Adipose tissue (tissue), 3 donors: ENCODE data around the gene TFEB. TPM values are rescaled to one million over a fixed set of nuclear protein-coding genes. Genes with fewer than 3 reads are reported as not detected.
"Not testable (repeated sequence)": the region's sequence is repeated elsewhere in the genome, so short reads cannot be mapped to it uniquely, and the experiment has no call there.

Experiments used
- H3K27ac ChIP-seq: one replicate; pipeline ENCODE4 v1.5.1; 2013; ENCODE audit warnings: low read depth, low read length
- WGBS, 3 donors: extraction: QIAGEN DNeasy Blood & Tissue Kit; methylation state at CpG; one replicate each; pipeline ENCODE4 v1.1.7; 2013; 5-methylcytosine and 5-hydroxymethylcytosine counted together
- polyA plus RNA-seq, 3 donors: library from polyadenylated mRNA; stranded (reverse); fragments of 200-250 nt; gene quantifications; one replicate each; pipeline ENCODE4 v1.2.3, GENCODE V29; 2013
- donor health status: healthy with polysubstance abuse.
- donor health status: Bipolar disorder and iron deficiency.
- donor health status: healthy.

TFEB gene
- polyA plus RNA-seq, 3 donors = 10.1 to 18.1 (median 13.9) TPM

GRCh38 chr6:41768545-41769308, 33.3 kb upstream of the TFEB start:
- WGBS, 3 donors = 58 to 73% (median 60%) methylated on average over 10 of the region's 10 CpGs
- no peak overlapping the region for H3K27ac ChIP-seq

DNA sequence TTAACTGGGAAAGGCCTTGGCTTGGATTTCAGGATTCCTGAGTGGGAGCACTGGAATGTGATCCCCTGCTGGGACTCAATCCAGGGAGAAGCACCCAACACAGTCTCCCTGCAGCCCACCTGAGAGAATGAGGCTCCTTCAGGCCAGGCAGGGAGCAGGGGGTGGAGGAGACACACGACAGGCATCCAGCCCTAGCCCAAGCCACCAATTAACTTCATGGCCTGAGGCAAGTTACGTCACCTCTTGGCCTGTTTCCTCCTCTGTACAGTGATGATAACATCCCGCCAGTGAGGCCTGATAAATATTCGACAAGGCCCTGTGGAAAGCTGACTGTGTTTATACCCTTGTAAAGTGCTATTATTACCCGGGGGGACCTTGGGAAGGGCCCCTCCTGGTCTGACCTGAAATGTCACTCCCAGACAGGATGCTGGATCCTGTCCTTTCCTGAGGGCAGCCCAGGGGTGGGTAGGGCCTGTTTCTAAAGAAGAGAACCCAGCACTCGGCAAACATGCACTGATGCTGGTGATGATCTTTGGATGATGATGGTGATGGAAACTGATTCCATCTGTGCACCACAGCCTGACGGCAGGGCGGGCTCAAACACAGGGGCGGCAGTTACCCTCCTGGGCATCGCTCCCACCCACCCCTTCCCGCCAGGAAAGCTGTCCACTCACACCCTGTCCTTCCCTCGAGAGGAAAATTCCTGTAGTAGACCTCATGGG, 31.9 kb upstream of the TFEB start:
- no peak overlapping the region for H3K27ac ChIP-seq
- WGBS, 3 donors = 32 to 48% (median 34%) methylated on average over 12 of the region's 12 CpGs

DNA sequence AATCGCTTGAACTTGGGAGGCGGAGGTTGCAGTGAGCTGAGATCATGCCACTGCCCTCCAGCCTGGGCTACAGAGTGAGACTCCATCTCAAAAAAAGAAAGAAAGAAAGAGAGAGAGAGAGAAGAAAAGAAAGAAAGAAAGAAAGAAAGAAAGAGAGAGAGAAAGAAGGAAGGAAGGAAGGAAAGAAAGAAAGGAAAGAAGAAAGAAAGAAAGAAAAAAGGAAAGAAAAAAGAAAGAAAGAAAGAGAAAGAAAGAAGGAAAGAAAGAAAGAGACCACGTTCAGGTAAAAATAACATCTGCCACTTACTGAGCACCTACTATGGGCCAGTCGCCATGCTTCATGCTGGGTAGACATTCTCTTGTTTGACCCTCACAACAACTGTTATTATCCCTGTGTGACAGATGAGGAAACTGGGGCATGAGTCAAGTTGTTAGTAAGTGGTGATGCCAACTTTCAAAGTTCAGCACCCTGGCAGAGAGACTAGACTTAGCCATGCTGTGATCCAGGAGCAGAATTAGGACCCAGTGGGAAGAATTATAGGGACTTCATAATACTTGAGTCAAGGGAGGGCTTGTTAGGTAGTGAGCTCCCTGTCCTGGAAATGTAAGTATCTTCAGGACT, 30.7 kb upstream of the TFEB start:
- WGBS, 3 donors = 88 to 90% (median 90%) methylated on average over 4 of the region's 4 CpGs
- not testable (repeated sequence) for H3K27ac ChIP-seq

- no peak overlapping the region for H3K27ac ChIP-seq
- WGBS, 3 donors = 24 to 47% (median 26%) methylated on average over 2 of the region's 2 CpGs
Measured at GRCh38 chr6:41763470-41763869, 28.1 kb upstream of the TFEB start.

- no peak overlapping the region for H3K27ac ChIP-seq
- WGBS, 3 donors = 51 to 92% (median 91%) methylated on average over 2 of the region's 2 CpGs
Measured at GRCh38 chr6:41759905-41760579, 24.6 kb upstream of the TFEB start.

DNA sequence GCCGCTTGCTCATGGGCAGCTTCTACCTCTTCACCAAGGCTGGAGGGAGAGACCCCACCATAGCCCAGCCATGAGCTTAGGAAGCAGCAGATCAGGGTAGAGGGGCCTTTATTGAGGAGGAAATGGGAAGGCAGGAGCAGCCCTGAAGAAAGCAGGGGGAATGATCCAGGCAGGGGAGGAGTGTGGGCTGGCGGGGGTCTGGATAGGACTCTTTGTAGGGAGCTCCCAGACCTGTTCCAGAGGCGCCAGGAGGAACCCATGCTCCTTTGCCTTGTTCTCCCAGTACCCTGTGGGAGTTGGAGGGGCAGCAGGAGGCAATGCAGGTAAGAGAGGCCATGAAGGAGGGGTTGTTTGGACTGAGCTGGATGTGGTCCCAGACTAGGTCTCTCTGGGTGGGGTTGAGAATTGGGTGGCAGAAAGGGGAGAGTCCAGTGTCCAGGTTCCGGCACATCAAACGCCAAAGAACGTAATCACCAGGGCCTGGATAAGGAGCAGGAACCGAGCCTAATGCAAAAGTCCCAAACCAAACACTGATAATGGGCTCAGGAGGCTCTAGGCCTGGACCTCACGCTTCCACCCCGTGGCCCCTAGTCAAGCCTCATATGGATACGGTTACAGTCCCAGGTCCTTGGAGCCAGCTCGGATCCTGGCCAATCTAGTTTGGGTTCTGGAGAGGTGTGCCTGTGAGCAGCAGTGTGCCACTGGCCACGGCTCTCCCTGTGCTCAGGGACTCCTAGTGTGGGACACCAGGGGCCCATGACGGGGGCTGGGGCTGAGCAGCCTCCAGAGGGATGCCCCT, 23.9 kb upstream of the TFEB start:
- H3K27ac ChIP-seq = no peak overlapping the region
- 82 to 93% (median 89%) methylated on average over 13 of the region's 13 CpGs for WGBS, 3 donors

DNA sequence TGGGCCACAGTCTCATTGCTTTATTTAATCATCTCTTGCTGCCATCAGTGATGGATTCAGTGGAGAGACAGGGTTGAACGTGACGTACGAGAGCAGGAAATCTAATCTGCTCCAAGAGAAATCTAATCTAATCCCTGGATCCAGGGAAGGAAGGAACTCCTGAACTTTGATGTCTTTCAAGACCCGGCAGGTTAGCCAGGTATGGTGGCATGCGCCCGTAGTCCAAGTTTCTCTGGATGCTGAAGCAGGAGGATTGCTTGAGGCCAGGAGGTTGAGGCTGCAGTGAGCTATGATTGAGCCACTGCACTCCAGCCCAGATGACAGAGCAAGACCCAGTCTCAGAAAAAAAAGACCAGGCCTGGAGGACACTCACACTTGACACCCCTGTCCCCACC, 23.2 kb upstream of the TFEB start:
- no peak overlapping the region for H3K27ac ChIP-seq
- 78 to 89% (median 83%) methylated on average over 6 of the region's 6 CpGs for WGBS, 3 donors

GRCh38 chr6:41757931-41758640, 22.7 kb upstream of the TFEB start:
- H3K27ac ChIP-seq = no peak overlapping the region
- 73 to 81% (median 78%) methylated on average over 8 of the region's 8 CpGs for WGBS, 3 donors

GRCh38 chr6:41757271-41757670, 21.9 kb upstream of the TFEB start:
- no peak overlapping the region for H3K27ac ChIP-seq
- 87 to 92% (median 90%) methylated on average over 6 of the region's 6 CpGs for WGBS, 3 donors

DNA sequence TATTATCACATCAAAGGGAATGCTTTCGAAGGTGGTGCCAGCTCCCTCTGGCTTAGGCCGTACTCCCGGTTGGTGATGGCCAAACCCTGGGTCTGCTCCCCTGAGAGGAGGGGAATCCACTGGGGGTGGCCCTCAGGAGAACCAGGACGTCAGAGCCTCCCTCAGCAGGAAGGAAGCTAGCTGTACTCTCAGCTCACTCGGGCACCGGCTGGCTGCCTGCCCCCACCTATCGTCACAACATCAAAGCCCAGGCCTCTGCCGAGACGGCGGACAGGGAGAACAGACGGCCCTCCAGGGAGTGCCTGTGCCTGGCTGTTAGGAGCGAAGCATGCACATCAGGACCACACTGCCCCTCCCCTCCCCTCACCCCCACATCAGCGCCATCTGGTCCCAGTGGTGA, 20.9 kb upstream of the TFEB start:
- 45 to 76% (median 49%) methylated on average over 13 of the region's 13 CpGs for WGBS, 3 donors
- H3K27ac ChIP-seq = no peak overlapping the region

DNA sequence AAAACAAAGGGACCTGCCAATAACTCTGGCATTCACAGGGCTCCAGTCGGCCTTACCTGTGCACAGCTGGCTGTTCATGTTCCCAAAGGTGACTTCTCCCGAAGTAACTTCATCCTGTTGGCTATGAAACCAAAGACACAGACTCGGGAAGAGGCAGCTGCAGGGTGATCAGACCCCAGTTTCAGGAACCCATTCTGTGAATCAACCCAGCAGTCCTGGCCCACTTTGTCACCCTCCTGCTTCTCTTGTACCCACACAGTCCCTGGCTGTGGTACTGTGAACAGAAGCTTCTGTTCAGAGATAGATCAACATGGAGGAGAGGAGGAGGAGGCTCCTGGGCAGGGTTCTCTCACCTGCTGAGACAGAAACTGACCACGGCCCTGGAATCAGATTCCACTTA, 20.5 kb upstream of the TFEB start:
- no peak overlapping the region for H3K27ac ChIP-seq
- WGBS, 3 donors = 59 to 80% (median 75%) methylated on average over 4 of the region's 4 CpGs

DNA sequence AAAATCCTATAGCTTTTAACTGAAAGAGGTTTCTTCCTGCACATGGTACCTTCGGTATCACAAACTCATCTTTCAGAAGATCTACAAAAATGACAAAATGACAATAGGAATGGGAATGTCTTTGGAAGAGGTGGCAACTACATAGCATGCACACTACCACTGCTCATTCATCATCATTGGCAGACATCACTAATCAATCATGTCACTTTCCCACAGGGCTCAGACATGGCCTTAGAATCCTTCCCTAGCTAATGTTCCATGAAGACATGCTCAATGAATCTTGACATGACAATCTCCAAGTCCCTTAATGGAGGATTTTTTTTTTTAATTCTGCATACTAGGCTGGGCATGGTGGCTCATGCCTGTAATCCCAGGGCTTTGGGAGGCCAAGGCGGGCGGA, 15.0 kb upstream of the TFEB start:
- 95 to 96% (median 96%) methylated on average over 3 of the region's 3 CpGs for WGBS, 3 donors

DNA sequence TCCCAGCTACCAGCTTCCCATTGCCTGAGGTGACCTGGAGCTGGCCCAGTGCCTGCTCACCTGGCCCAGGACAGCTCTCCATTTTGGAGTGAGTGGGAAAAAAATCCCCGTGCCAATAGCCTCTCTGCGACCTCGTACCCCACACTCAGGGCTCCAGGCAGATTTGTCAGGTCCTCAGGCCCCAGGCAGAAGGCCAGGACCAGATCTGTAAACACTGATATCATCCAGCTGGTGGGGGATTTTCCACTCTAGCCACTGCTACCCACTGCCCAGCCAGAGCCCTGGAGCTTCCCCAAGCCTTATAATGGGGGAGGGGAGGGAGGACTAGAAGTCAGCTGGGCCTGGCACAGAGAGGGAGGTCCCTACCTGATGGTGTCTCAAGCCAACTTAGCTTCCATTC, 13.1 kb upstream of the TFEB start:
- no peak overlapping the region for H3K27ac ChIP-seq
- 34 to 77% (median 71%) methylated on average over 3 of the region's 3 CpGs for WGBS, 3 donors

More for the DNA sequence above, 15.0 kb upstream of the TFEB start:
- no peak overlapping the region for H3K27ac ChIP-seq

DNA sequence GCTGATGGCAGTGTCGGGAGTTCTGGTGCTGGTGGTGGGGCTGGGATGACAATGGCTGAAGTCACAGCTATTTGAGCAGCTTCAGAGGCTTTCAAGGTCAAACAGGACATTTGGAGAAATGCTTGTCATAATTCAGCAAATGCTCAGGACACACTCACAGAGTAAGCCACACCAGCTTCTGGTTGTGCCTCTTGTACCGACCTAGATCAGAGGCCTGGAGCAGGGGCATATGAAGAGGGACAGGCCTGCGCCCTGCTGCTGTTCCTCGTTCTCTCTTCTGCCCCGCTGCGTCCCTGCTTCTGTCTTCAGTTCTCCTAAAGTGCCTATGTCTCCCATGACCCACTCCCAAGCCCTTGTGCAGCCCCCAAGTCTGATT, 12.7 kb upstream of the TFEB start:
- 90 to 97% (median 94%) methylated on average over 6 of the region's 6 CpGs for WGBS, 3 donors
- no peak overlapping the region for H3K27ac ChIP-seq

- no peak within 1 kb of the TSS for H3K27ac ChIP-seq
- WGBS, 3 donors = 58 to 91% (median 87%) methylated on average over 15 of the region's 15 CpGs
Measured at GRCh38 chr6:41747256-41748101, 12.1 kb upstream of the TFEB start, which contains the start of gene PGC. TSS of gene PGC (minus strand) at chr6:41747397. CDS start at chr6:41747334, 63 bp downstream.

DNA sequence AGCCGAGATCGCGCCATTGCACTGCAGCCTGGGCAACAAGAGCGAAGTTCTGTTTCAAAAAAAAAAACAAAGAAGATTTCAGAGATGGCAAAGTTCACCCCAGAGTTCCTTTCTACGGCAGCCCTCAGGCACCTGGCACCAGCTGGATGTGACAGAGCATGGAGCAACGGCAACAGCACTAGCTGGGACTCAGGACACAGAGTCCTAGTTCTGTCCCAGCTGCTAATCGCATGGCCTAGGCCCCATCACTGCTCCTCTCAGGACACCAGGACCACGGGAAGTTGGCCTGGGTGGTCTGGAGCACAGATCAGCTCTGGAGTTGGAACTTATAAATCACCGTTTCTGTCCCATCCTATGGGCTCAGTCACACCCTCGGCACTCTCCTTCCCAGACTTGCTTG, 10.7 kb upstream of the TFEB start:
- no peak overlapping the region for H3K27ac ChIP-seq
- 86 to 98% (median 93%) methylated on average over 10 of the region's 10 CpGs for WGBS, 3 donors
